Kidney epithelial cell (primary cell): ENCODE measurements around the gene ZSWIM4. TPM values are rescaled to one million over a fixed set of nuclear protein-coding genes. Genes with fewer than 3 reads are reported as not detected.

Source experiments
- DNase-seq: peaks from one replicate; pipeline ENCODE4 v3.0.0-alpha.2; 2010; ENCODE audit warnings: low read depth
- H3K27me3 ChIP-seq: 2 replicates; pipeline ENCODE4 v1.6.0; 2011; ENCODE audit warnings: low read length; ENCODE audit not compliant: control insufficient read depth, insufficient read depth
- H3K36me3 ChIP-seq: 2 replicates; pipeline ENCODE4 v1.5.1; 2011; ENCODE audit warnings: low read length; ENCODE audit not compliant: control insufficient read depth, insufficient read depth
- H3K4me3 ChIP-seq: 2 replicates; pipeline ENCODE4 v1.5.1; 2011; ENCODE audit warnings: low read depth, mild to moderate bottlenecking, control low read depth, low read length
- total RNA-seq: library from RNA; depleted of rRNA; stranded (reverse); fragments of >200 nt; gene quantifications from 2 replicates; pipeline ENCODE4 v1.2.3, GENCODE V29; 2015
- TF ChIP-seq, protein P1 (sequence below): IDR thresholded peaks from 2 replicates; pipeline ENCODE4 v1.5.1; 2011; ENCODE audit warnings: mild to moderate bottlenecking, moderate library complexity, low read length, control low read depth, inconsistent platforms; ENCODE audit not compliant: insufficient read depth, poor library complexity, severe bottlenecking

The ZSWIM4 gene
- total RNA-seq, 1 donor from 2014 or later, result 25.7 TPM

DNA sequence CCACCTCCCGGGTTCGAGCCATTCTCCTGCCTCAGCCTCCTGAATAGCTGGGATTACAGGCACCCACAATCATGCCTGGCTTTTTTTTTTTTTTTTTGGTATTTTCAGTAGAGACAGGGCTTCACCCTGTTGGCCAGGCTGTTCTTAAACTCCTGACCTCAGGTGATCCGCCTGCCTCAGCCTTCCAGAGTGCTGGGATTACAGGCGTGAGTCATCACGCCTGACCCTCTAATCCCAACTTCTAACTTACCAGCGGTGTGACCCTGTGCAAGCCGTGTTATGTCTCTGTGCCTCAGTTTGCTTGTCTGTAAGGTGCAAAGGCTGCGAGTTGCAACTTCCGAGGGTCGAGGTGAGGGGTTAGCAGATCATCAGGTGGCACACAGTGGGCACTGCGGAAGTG, 17.3 kb downstream of the ZSWIM4 start:
- TF ChIP-seq, protein P1, sequence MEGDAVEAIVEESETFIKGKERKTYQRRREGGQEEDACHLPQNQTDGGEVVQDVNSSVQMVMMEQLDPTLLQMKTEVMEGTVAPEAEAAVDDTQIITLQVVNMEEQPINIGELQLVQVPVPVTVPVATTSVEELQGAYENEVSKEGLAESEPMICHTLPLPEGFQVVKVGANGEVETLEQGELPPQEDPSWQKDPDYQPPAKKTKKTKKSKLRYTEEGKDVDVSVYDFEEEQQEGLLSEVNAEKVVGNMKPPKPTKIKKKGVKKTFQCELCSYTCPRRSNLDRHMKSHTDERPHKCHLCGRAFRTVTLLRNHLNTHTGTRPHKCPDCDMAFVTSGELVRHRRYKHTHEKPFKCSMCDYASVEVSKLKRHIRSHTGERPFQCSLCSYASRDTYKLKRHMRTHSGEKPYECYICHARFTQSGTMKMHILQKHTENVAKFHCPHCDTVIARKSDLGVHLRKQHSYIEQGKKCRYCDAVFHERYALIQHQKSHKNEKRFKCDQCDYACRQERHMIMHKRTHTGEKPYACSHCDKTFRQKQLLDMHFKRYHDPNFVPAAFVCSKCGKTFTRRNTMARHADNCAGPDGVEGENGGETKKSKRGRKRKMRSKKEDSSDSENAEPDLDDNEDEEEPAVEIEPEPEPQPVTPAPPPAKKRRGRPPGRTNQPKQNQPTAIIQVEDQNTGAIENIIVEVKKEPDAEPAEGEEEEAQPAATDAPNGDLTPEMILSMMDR, result no peak
- Histone ChIP-seq H3K4me3 (no peak overlapping the region), H3K36me3 (no peaks in the 10 kb centered on the region), H3K27me3 (no peaks in the 10 kb centered on the region)
- DNase-seq, result no peak

DNA sequence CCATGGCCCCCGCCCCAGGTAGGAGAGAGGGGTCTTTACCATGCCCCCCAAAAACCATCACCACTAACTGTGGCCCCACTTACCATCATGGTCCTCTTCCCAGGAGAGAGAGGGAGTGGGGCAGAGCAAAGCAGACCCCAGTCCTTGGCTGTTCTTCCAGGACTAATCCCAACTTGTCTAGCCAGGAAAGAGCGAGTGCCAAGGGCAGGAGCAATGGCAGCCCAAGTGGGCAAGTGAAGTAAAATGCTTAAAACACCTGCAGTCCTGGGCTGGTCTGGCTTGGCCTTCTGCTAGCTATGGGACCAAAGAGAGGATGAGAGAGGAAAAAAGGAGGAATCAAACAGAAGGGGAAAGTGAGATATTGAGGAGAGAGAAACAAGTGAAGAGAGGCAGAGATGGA, 17.9 kb downstream of the ZSWIM4 start:
- no peak for DNase-seq
- TF ChIP-seq, protein P1, result no peak
- Histone ChIP-seq H3K4me3 (no peak overlapping the region), H3K27me3 (no peaks in the 10 kb centered on the region), H3K36me3 (peaks cover 1% of the 10 kb centered on the region)

GRCh38 chr19:13814550-13814949, 19.3 kb downstream of the ZSWIM4 start:
- no peaks in the 10 kb centered on the region for H3K27me3 ChIP-seq
- no peak overlapping the region for H3K4me3 ChIP-seq
- TF ChIP-seq, protein P1, result no peak
- DNase-seq, result no peak
- peaks cover 4% of the 10 kb centered on the region for H3K36me3 ChIP-seq

DNA sequence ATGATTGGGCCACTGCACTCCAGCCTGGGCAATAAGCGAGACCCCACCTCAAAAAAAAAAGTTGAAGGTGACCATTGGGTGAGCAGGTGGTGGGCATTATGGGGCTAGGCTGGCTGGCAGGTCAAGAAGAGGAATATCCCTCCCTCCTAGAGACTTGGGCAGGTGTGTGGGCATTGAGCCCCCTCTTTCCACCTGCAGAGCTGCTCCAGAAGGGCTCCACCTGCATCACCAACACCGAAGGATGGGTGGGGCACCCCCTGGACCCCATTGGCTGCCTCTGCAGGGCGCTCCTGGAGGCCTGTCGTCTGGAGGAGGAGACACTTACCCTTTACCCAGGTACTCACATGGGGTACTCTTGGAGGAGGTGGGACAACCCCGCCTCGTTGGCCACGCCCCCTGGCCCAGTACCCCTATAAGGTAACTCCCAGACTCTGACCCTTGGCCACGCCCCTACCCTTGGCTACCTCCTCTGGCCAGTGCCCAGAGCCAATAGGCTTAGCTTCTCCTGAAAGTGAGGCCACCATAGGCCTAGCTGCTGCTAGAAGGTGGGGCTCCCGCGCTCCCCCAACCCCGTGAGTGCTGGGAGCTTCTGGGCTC, 21.9 kb downstream of the ZSWIM4 start:
- H3K27me3 ChIP-seq, result no peaks in the 10 kb centered on the region

DNA sequence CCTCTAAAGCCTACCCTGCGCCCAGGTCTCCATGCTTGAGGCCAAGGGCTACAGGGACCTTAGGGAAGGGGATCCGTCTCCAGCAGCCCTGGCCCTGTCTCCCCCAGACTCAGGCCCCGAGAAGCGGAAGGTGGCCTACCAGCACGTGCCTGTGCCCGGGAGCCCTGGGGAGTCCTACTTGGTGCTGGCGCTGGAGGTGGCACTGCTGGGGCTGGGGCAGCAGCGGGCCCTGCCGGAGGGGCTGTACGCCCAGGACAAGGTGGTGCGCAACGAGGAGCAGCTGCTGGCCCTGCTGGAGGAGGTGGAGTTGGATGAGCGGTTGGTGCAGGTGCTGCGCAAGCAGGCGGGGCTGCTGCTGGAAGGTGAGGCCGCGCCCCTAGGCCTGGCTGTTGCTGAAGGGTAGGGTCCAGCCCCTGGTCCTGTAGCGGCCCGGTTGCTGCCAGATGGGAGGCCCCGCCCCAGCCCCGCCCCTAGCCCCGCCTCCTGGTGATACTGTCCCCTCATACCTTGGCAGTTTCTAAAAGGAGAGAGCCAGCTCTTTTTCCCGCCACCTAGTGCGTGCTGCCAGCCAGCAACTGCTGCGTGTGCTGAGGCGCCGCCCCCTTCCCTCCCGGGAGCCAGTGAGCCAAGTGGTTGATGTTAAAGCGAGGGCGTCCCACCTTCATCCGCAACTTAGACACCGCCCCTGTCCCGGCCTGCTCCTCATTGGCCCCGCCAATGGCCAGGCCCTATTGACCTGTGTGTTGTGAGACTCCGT, 22.6 kb downstream of the ZSWIM4 start:
- H3K4me3 ChIP-seq, result no peak overlapping the region
- TF ChIP-seq, protein P1, result no peak
- peaks cover 4% of the 10 kb centered on the region for H3K36me3 ChIP-seq
- H3K27me3 ChIP-seq, result no peaks in the 10 kb centered on the region
- DNase-seq, result no peak

More for the DNA sequence above, 21.9 kb downstream of the ZSWIM4 start:
- no peak for DNase-seq
- TF ChIP-seq, protein P1, result no peak
- Histone ChIP-seq H3K36me3 (peaks cover 4% of the 10 kb centered on the region), H3K4me3 (no peak overlapping the region)
